GM19452 (cell line): ENCODE results near the gene TUBA3D.
"Not testable (repeated sequence)": the region's sequence is repeated elsewhere in the genome, so short reads cannot be mapped to it uniquely, and the experiment has no call there.

Source experiments
- ATAC-seq: cut with Tn5 transposase; IDR thresholded peaks from one replicate; pipeline ENCODE4 v1.9.1; 2021; ENCODE audit not compliant: unreplicated experiment

Gene TUBA3D

DNA sequence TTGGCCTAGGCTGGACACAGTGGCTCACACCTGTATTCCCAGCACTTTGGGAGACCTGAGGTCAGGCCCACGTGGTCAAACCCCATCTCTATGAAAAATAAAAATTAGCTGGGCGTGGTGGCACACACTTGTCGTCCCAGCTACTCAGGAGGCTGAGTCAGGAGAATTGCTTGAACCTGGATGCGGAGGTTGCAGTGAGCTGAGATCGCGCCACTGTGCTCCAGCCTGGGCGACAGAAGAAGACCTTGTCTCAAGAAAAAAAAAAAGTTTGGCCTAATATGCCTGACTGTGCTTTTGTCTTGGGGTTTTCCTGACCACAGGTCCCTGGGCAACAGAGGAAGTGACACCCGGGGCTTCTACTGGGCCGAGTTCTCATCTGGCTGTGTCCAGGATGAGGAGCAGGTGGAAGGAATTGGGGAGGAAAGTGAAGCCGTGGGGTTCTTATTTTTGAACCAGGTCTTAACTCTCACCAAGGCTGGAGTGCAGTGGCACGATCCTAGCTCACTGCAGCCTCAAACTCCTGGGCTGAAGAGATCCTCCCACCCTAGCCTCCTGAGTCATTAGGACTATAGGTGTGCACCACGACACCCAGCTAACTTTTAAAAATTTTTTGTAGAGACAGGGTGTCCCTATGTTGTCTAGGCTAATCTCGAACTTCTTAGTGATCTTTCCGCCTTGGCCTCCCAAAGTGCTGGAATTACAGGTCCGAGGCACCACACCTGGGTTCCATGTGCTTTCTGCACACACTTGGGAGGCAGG is 38.7 kb downstream of the TUBA3D start:
- peak; percentile 77 for ATAC-seq

DNA sequence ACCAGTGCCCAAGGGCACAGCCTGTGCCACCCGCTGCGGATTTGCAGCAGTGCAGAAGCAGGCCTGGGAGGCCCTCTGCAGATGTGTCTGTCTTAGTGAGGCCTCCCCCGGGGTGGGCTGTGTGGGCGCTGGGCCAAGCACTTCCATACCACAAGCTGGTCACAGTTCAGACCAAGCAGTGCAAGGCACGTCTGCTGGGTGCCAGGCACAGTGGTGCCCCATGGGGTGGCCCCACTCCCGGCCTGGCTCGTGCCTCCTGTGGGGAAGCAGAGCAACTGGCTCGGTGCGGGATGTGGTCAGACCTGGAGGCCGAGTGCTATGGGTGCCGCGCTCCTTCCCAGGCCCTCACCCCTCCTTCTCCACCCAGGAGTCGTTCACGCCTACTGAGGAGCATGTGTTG is 39.3 kb downstream of the TUBA3D start:
- ATAC-seq = not testable (repeated sequence)

- ATAC-seq = no peak
Observed at GRCh38 chr2:131516011-131516410, 40.1 kb downstream of the TUBA3D start.

- ATAC-seq = not testable (repeated sequence)
Observed at GRCh38 chr2:131516621-131517020, 40.7 kb downstream of the TUBA3D start.

DNA sequence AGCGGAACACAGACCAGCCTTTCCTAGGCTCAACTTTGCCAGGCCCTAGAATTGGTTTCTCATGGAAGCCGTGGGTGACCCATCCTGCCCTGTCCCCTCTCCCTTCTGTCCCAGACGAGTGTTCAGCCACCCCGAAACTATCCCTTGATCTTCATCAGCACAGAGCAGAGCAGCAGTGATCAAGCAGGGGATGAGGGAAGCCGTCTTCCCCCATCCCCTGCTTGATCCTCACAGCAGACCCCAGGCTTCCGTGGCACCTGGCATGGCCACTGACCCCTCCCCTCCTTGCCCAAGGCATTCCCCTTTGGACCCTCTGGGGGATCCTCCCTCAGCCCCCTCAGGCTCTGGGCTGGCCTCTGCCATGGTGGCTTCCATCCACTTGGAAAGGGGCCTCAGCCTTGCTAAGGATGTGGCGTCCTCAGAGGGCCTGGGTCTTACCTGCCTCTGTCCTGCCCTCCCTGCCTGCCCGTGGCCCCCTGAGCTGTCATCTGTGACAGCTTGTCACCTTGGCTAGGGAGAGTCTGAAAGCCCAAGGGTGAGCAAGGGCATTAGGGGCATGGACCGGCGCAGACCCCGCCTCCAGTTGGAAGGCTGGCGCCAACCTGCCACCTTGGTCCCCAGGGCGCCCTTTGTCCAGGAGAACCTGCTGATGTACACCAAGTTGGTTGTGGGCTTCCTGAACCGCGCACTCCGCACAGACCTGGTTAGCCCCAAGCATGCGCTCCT is 41.4 kb downstream of the TUBA3D start:
- ATAC-seq = no peak

GRCh38 chr2:131517856-131518255 is 41.9 kb downstream of the TUBA3D start:
- not testable (repeated sequence) for ATAC-seq

GRCh38 chr2:131518531-131518930 is 42.6 kb downstream of the TUBA3D start:
- not testable (repeated sequence) for ATAC-seq

DNA sequence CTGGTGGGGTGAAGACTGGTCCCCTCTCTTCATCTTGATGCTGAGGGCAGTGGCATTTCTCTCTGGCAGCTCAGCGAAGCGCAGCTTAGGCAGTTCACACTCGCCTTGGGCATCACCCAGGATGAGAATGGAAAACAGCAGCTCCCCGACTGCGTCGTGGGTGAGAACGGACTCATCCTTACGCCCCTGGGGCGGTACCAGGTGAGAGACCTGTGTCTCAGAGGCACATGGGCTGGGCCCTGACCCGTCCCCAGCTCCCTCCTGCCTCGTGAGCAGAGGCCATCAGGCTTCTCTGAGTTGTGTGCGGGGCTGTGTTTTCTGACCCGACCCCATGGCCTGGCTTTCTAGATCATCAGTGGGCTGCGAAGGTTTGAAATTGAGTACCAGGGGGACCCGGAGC is 43.5 kb downstream of the TUBA3D start:
- no peak for ATAC-seq

- not testable (repeated sequence) for ATAC-seq
Observed at GRCh38 chr2:131519871-131520470, 44.1 kb downstream of the TUBA3D start.

- no peak for ATAC-seq
Observed at GRCh38 chr2:131520526-131520925, 44.6 kb downstream of the TUBA3D start.

- not testable (repeated sequence) for ATAC-seq
Observed at GRCh38 chr2:131521524-131521923, 45.6 kb downstream of the TUBA3D start.

- no peak for ATAC-seq
Observed at GRCh38 chr2:131521961-131522781, 46.3 kb downstream of the TUBA3D start.

DNA sequence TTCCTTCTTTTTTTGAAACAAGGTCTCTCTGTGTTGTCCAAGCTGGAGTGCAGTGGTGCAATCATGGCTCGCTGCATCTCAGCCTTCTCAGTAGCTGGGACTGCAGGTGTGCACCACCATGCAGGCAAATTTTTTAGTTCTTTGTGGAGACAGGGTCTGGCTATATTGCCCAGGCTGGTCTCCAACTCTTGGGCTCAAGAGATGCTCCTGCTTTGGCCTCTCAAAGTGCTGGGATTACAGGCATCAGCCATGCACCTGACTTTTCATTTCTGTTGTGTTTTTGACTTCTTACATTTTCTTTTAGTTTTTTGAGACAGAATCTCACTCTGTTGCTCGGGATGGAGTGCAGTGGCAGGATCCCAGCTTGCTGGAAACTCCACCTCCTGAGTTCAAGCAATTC is 49.3 kb downstream of the TUBA3D start:
- not testable (repeated sequence) for ATAC-seq

- ATAC-seq = peak; percentile 86
Observed at GRCh38 chr2:131527131-131528001, 51.4 kb downstream of the TUBA3D start, which contains the start of gene CCDC74A. Gene CCDC74A, plus strand, starts transcription at chr2:131527888. Its CDS starts 83 bp downstream, at chr2:131527971.

- ATAC-seq = peak; percentile 62
Observed at GRCh38 chr2:131528981-131529863, 53.3 kb downstream of the TUBA3D start.

GRCh38 chr2:131529864-131530445 is 54.0 kb downstream of the TUBA3D start:
- ATAC-seq = peak; percentile 5

DNA sequence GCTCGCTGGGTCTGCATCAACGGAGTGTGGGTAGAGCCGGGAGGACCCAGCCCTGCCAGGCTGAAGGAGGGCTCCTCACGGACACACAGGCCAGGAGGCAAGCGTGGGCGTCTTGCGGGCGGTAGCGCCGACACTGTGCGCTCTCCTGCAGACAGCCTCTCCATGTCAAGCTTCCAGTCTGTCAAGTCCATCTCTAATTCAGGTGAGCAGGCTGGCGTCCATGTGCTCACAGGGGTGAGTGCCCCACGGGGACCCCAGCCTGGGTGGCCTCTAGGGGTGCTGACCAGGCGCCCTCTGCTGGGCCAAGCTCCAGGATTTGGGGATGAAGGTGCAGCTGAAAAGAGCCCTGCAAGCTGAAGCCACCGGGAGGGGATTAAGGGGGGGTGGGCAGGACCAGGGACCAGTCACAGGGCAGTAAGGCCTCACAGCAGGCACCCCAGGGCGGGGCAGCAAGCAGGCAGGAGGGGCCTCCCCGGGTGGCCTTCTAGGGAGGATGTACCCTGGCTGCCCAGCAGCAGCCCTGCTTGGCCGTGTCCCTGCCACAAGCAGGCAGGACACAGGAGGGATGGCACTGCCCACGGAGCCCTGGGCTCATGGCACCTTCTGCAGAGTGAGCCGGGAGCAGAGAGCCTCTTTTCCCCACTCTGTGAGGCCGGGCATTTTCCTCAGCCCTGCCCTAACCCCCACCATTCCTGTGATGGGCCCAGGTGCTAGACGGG is 54.9 kb downstream of the TUBA3D start:
- ATAC-seq = not testable (repeated sequence)
